Measurements from ENCODE around the gene USP22.
"Not testable (repeated sequence)": the region's sequence is repeated elsewhere in the genome, so short reads cannot be mapped to it uniquely, and the experiment has no call there.

The USP22 gene

DNA sequence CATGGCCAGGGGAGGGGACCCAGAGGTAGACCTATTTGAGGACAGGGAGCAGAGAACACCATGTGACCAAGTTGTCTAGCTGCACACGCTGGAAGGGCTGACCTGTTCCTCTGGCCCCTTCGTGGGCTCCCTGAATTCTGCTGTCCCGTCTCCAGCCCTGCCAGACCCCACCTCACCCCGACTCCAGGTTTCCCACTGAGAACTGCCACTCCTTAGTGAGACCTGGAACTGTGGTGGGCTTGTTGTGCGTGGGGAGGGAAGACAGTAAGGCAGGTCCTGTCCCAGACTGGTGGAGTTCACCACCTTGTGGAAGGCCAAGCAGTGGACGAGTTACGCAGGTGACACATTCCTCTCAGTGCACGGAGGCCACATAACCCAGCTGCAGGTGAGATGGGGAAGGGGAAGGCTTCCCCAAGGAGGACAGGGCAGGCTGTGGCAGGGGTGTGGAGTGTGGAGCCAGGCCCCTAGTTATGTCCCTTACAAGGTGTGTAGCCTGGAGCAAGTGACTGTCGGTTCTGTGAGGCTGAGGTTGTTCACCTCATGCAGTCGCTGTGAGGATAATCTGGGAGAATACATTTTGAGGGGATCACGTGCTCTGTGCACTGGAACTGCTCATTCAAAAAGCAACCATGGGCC is 54.7 kb downstream of the USP22 start:
- no peak for DNase-seq (ENCODE audit: low spot score)

DNA sequence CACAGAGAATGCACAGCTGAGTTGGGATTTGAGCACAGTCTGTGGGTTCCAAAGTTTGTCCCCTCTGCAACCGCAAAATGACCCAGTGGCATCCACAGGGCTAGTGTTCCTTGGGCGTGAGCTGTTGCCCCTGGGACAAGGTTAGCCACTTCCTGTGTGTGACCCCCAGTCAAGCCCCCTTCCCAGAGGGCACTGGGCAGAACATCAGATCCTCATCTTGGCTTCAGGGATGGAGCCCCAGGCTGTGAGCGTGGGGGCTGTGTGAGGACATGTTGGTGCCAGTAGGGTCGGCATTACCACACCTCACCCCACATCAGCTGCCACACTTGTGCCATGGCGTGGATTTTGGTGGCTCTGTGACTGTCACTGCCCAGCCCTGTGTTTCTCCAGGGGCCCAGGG is 55.3 kb downstream of the USP22 start:
- DNase-seq (ENCODE audit: low spot score): no peak

GRCh38 chr17:20986767-20987510 is 55.9 kb downstream of the USP22 start:
- DNase-seq (ENCODE audit: low spot score): no peak

- DNase-seq (ENCODE audit: low spot score): no peak
These were observed 59.5 kb downstream of the USP22 start for GRCh38 chr17:20983359-20983637.

DNA sequence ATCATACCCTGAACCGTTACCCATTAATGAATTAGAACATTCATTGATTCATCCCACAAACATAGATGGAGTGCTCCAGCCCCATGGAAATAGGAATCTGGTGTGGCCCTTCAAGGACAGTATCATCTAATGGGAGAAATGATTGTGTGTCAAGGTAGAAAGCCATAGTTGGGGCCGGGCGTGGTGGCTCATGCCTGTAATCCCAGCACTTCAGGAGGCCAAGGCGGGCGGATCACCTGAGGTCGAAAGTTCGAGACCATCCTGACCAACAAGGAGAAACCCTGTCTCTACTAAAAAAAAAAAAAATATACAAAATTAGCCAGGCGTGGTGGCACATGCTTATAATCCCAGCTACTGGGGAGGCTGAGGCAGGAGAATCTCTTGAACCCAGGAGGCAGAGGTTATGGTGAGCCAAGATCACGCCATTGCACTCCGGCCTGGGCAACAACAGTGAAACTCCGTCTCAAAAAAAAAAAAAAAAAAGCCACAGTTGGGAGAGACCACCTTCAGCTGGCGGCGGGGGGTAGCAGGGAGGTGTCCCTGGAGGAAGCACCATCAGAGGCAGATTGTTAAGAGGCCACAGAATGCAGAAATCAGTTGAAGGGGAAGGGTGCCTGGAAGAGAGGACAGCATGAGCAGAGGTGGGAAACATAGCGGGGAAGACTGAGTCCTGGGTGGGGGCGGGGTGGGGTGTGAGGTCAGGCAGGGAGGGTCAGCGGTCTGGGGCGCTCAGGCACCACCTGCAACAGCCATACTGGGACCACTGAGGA is 60.0 kb downstream of the USP22 start:
- DNase-seq (ENCODE audit: low spot score): no peak

- DNase-seq (ENCODE audit: low spot score): no peak
These were observed 61.5 kb downstream of the USP22 start for GRCh38 chr17:20981046-20981920.

DNA sequence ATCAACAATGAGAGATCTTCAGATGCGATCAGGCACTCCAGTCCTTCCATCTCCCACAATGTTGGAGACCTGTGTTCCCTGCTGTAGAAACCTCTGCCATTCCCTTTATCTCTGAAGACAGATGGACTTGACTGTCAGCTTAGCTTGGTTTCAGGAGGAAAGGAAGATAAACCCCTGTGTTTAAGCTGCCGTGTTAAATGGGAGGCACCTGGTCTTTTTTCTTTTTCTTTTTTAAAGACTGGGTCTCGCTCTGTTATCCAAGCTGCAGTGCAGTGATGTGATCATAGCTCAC is 63.1 kb downstream of the USP22 start:
- DNase-seq (ENCODE audit: low spot score): no peak

DNA sequence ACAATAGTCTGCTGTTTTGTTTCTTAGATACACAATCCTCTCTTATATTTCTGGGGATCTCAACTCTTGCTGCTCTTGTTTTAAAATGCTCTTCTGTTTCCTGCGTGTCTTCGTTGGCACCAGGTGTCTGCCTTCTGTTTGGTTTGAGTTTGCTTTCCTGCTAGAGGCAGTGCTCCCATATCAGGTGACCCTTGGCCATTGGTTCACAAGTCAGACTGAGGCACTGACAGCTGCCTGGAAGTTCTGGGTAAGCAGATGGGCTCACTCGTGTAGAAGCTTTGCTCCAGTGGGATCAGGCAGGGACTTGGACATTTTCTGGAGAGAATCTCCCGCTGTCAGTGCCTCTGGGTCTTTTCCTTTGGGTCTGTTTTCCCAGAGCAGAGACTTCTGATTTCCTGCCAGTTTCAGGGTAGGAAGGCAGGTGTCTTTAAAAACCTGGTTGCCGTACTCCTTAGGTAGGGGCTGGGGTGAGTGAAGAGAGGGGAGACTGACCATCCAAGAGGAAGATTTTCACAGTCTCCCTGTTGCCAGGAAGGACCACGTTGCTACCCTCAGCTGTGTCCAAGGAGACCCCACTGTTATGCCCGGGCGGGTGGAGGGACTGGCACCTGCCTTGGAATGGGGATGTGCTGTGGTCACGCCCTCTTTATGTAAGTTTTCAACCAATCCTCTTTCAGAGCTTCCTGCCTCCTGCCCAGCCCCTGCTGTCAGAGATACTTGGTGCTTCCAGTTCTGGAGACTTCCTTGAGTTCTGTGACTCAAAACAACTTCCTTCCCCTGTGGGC is 63.6 kb downstream of the USP22 start:
- DNase-seq (ENCODE audit: low spot score): not testable (repeated sequence)

- not testable (repeated sequence) for DNase-seq (ENCODE audit: low spot score)
These were observed 65.1 kb downstream of the USP22 start for GRCh38 chr17:20977609-20978253.

- DNase-seq (ENCODE audit: low spot score): no peak
These were observed 67.2 kb downstream of the USP22 start for GRCh38 chr17:20975566-20975965.

DNA sequence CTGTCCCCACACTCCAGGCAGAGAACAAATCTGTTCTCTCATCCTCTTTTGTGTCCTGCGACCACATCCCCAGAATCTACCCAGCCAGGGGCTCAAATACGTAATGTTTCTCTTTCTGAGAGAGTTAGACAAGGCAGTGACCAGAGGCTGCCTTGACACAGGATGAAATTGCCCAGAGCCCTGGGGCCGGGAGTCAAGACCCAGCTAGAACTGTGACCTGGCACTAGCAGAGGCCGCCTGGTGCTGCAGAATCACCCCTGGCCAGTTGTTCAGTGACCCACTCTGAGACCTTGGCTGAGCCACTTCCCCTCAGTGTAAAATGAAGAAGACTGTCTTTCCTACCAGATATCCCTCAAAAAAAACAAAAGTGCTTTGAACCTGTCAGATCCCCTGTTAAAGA is 72.5 kb downstream of the USP22 start:
- no peak for DNase-seq (ENCODE audit: low spot score)

DNA sequence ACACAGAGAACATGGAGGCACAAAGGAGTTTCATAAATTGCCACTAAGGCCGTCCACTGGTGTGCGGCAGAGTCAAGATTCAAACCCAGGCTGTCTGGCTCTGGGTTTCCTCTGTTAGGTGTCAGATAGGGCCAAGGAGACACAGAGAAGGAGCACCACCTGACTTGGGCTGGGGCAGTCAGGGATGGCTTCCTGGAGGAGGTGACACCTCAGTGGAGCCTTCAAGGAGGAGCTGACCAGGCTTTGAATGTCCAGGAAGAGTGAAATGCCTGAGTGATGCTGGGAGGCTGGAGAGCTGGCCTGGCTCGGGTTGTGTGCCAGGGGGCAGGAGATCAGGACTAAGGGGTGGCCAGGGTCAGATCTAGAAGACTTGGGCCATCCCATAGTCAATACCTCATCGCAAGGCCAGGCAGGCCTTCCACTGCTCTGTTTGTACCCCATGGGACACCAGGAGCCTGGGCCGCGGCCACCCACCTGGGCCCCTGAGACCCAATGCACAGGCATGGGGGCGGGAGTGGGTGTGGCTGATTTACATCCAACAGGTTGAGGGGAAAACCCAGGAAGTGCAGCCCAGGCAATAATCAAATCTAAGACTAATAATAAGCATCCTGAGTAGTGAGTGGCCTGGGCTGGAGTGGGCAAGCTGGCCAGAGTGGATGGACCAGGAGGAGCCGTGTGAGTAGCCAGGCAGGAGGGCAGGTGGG is 73.7 kb downstream of the USP22 start:
- DNase-seq (ENCODE audit: low spot score): no peak

GRCh38 chr17:20967776-20968175 is 75.0 kb downstream of the USP22 start:
- DNase-seq (ENCODE audit: low spot score): no peak

DNA sequence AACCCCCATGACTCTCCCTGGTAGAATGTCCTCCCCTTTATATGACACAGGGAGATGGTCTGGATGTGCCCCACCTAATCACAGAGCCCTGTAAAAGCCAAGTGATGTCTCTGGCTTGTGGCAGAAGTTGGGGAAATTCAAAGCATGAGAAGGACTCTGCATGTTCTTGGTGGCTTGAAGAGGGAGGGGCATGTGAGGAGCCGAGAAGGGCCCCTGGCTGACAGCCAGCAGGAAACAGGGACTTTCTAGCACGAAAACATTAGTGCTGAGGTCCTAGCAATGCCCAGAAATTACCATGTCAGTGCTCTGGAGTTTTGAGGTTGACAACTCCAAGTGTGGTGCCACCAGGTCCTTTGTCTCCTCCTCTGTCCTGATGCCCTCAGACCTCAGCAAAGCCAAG is 75.9 kb downstream of the USP22 start:
- no peak for DNase-seq (ENCODE audit: low spot score)

DNA sequence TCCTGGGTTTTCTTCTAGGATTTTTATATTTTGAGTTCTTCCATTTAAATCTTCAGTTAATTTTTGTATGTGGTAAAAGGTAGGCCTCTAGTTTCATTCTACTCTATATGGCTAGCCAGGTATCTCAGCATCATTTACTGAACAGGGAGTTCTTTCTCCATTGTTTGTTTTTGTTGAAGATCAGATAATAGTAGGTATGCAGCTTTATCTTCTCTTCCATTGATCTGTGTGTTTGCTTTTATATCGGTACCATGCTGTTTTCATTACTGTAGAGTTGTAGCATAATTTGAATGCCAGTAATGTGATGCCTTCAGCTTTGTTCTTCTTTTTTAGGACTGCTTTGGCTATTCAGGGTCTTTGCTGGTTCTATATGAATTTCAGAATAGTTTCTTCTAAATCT is 77.3 kb downstream of the USP22 start:
- no peak for DNase-seq (ENCODE audit: low spot score)

DNA sequence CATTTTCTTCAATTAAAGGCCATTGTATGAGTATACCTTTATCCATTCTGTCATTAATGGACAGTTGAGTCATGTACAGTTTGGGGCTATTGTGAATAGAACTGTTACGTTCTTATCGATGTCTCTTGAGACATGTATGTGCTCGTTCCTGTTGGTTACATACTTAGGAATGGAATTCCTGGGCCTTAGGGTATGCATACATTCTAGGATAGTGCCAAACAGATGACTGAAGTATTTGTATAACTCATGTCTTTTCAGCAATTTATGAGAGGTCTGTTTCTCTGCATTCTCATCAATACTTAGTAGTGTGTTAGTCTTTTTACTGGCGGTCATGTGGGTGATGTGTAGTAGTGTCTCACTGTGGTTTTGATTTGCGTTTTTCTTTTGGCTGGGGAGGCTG is 81.2 kb downstream of the USP22 start:
- DNase-seq (ENCODE audit: low spot score): no peak

- DNase-seq (ENCODE audit: low spot score): no peak
These were observed 81.9 kb downstream of the USP22 start for GRCh38 chr17:20960871-20961270.

DNA sequence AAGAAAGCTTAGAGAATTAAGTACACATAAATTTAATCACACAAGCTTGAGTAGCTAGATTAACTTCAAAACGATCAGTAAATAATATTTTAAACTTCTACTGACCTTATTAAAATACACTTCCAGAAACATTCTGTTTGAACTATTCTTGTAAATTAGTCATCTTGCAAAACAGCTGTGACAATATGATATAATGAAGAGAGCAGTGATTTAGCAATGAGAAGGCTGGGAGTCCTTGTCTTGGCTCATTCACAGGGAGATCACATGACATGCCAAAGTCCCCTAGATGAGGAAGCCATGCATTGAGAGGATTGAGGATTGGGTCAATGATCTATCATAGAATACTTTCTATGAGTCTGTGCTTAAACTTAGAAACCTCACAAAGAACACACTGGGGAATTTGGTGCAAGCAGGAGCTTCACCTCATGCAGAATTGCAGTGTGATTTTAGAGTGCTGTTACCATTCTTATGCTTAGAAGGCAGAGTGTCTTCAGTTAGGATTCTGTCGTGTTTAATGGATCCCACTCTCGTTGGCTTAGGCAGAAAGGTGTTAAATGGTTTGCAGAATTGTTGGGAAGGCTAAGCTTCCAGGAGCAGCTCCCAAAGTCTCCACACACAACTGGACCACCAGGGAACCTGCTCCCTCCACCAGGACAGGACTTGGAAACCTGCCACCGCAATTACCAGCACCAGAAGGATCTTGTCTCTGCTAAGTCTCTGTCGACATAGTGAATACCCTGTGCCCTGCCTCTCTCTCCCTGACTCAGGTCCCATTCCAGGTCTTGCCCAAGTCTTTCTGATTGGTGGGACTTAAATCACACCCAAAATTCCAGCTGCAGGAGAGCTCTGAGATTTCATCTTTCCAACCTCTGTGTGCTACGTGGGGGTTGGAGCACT is 87.1 kb downstream of the USP22 start:
- no peak for DNase-seq (ENCODE audit: low spot score)

DNA sequence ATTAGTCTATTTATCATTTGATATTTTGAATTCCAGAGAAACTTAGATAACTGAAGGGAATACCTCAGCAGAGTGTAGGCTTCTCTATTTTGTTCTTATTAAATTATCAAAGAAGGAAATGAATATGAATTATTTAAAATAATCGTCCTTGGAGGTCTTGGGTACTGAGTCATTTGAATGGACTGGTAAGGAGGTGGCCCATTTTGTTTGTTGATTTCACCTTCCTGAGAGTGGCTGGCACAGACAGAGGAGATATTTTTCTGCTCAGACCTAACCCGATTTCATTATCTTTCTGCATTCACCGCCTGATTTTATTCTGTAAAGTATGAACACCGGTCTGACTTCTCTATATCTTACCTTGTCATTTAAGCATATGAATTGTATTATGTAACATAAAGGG is 88.0 kb downstream of the USP22 start:
- no peak for DNase-seq (ENCODE audit: low spot score)

DNA sequence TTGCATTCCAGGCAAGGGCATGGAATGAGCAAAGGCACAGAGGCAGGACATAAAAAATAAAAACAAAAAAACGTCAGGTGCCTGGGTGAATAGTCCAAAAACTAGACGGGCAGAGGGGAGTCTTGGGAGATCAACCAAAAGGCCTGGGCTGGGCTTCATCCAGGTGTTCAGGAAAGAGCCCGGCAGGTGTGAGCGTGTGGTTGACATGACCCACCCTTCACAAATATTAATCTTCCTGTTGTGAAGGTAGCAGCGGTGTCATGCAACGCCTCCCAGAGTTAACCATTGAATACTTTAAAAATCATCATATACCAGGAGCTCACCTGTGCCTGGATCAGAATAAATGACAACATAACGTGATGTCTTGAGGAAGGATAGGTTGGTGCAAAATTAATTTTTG is 90.6 kb downstream of the USP22 start:
- DNase-seq (ENCODE audit: low spot score): no peak
